NCI-H774 (cell line): ENCODE measurements around the gene DDX10.

Source experiments
- DNase-seq: peaks from one replicate; lab custom pipeline; 2025; lab: John Stamatoyannopoulos, UW

The DDX10 gene

DNA sequence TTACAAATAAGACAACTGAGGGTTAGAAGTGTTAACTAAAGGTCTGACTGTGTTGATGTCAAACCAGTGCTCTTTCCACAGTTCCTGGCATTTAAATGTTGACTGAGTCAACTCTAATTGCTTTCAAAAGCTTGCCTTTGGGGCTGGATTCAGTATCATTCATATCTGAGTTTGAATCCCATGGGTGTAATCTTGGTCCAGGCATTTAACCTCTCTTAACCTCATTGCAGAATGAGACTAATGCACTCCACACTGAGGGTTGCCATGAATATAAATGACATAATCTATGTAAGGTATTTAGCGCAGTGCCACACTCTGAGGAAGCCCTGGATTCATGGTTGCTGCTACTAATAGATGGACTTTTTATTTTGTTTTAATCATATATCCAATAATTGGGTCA is 274.3 kb downstream of the DDX10 start:
- DNase-seq = no peak

DNA sequence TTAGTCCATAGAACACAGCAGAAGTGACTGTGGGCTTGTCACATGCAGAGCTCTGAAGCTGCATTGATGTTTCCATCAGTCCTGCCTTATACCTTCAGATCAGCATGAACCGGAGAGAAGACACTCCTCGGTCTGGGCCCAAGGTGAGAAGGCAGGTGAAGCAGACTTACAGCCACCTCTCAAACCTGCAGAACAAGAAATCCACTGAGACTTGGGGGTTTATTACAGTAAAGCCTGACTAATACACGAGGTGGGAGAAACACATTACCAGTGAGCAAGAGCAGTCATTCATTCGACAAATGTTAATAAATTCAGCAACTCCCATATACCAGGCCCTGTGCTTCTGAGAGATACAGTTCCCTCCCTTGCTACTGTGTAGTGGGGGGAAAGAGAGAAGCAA is 279.0 kb downstream of the DDX10 start:
- DNase-seq = no peak

DNA sequence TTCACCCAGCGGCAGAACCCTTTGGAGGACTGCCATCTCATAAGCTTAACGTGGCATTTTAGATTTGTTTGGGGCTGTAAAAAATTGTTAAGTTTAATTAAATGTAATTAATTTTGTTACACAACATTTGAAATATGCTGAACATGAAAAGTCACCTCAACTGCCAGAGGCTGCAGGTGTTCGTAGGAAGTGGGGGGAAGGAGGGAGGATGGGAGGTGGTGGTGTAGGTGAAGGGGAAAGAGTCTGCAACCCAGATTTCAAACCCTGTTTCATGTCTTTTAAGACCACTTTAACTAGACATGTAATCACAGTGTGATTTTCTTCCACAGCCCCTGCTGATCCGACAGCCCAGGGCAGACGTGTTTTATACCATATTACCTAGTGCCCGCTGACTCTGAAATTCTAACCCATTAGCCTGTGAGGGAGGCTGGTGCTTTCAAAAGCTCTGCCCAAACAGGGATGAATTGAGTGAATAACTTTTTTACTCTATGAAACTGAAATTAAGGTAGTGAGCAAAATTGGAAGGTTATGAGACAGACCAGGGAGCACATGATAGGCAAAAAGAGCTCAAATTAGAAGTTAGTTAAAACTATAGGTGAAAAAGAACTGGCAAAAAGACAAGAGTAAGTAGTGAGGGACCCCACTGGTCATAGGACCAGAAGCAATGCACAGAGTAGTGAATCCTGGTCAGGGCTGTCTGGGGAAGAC is 279.8 kb downstream of the DDX10 start:
- no peak for DNase-seq

DNA sequence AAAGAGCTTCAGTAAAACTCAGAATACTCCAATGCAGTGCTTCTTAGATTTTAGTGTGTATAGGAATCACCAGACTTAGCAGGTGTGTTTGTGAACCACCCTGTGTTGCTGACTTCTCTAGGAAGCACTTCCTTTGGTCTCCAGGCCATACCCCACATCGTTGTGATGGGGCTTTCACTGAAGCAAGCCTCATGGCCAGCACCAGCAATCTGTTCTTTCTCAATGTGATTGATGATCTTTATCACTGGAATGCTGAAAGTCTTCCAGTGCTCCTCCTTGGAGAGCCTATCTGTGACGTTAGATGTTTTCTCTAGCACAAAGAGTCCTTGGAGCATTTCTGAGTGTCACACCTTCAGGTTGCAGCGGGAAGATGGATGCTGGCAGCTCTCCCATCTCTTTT is 280.5 kb downstream of the DDX10 start:
- DNase-seq = no peak

DNA sequence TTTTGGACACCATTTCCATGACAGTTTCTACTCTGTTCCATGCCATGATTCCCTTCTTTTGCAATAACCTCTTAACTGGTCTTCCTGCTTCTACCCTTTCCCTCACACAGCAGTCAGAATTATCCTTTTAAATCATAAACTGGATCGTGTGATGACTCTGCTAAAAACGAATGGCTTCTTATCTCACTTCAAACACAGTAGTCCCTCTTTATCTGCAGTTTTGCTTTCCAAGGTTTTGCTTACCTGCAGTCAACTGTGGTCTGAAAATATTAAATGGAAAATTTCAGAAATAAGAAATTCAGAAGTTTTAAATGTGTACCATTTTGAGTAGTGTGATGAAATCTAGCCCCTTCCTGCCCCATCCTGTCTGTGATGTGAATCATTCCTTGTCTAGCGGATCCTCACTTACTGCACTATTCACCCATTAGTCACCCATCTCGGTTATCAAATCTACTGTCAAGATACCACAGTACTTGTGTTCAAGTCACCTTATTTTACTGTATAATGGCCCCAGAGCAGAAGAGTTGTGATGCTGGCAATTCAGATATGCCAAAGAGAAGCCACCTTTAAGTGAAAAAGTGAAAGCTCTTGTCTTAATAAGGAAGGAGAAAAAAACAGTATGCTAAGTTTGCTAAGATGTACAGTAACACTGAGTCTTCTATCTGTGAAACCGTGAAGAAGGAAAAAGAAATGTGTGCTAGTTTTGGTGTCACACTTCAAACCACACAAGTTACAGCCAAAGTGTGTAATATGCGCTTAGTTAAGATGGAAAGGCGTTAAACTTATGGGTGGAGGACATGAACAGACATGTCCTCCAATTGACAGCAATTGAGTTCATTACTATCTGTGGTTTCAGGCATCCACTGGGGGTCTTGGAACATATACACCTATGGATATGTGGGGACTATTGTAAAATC is 283.0 kb downstream of the DDX10 start:
- no peak for DNase-seq

DNA sequence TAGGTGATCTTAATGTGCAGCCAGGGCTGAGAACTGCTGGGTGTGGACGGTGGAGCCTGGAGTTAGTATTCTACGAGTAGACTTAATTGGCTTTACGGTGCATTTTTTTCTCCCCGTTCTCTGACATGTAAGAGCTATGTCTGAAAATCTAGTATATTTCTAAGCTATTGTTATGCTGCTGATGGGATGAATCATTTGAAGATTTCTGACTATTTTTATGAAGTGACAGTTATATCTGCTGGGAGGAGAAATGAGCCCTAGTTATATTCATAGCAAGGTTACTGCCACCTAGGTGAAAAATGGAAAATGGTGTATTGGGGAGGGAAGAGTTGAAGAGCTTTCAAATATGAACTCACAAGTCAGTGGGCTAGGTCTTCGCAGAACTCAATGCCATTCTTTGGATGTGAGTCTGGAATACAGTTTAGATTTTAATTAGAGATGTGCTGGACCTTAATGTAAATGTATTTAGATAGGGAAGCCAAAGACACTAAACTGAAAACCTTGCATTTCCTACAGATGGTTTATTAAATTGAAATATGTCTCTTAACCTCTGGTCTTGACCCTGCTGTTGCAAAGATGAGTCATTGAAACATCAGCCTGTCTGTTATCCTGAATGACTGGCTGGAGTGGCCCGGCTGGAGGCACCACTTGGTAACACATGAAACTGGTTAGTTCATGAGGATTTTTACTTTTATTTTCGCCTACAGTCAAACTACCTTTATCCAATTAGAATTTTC is 293.7 kb downstream of the DDX10 start:
- no peak for DNase-seq

DNA sequence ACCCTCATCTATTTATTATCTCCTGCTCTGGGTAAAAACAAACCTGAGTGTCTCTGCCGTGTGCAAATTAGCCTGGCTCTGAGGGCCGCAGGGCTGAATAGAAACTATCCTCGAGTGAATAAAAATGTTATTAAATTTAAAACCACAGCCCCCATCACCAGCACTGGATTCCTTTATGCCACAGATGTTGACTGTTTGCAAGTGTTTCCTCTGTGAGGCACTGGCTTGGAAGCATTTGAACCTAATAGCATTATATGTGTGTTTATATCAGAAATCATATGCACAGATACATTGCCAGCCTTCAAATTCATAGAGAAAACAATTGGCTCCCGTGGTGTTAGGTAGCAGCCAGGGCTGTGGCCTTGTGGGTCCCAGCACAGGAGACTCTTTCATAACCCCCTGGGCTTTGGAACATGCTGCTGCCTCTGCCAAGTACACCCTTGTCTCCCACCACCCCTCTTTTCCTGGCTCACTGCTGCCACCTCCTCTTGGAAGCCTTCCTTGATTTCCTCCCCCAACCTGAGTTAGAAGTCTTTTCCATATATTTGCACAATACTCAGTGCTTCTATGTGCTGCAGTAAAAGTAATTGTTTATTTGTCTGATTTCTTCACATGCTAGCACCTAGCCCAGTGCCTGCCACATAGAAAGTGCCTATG is 294.4 kb downstream of the DDX10 start:
- DNase-seq = no peak

DNA sequence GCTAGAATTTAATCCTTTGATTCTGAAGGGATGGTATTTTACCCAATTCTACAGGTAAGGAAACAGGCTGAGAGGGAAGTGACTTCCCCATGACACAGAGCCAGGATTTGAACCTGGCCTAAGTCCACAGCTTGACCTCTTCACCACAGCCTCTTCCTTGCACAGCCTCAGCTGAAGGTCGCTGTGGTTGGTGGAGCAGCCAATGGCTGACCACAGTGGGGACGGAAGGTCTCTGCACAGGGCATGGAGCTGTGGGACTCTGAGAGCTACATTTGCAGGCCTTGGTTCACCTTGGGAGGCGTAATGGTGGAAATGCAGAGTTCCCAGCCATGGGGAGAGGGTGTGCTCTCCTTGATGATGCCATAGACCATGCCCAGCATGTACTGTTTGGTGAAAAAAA is 295.0 kb downstream of the DDX10 start:
- no peak for DNase-seq

DNA sequence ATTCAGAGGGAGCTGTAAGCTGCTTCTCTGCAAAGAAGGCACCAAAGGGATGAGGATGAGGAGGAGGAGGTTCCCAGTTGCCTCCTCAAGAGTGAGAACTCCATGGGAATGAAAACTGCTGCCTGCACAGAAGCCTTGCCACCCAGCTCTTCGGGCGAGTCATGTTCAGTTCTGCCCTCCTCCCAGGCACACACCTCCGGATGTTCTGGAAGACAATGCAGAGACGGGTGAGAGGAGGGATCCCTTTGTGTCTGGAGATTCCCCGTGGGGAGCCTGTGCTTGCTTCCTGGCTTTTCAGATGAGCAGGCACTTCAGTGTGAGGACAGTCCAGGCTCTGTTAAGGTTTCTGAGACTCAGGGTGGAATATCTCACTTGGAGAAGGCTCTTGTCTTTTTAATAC is 295.6 kb downstream of the DDX10 start:
- DNase-seq = no peak

DNA sequence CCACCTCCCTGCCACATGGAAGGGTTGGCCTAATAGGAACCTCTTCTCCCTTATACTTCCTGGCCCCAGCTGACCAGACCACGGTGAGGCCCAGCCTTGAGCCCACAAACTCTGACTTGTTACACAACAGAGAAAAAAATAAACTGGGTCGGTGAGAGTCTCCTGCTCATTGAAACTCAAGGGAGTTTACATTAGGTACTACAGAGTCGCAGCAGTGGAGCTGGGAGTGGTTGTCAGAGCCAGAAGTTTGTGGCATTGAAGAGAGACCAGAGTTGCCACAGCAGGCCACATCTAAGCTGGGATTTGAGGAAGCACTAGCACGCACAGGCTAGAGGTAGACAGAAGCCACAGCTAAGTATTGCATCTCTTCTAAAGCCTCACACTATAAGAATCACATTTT is 296.2 kb downstream of the DDX10 start:
- no peak for DNase-seq

DNA sequence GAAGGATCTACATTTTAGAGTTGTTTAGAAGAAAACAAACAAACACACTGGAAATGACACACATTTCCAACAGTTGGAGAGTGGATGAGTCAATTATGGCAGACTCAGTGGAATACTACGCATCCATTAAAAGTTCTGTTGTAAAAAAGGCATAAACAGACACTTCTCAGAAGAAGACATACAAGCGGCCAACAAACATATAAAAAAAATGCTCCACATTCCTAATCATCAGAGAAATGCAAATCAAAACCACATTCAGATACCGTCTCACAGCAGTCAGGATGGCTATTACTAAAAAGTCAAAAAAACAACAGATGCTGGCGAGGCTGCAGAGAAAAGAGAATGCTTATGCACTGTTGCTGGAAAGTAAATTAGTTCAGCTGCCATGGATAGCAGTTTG is 298.2 kb downstream of the DDX10 start:
- DNase-seq = no peak

DNA sequence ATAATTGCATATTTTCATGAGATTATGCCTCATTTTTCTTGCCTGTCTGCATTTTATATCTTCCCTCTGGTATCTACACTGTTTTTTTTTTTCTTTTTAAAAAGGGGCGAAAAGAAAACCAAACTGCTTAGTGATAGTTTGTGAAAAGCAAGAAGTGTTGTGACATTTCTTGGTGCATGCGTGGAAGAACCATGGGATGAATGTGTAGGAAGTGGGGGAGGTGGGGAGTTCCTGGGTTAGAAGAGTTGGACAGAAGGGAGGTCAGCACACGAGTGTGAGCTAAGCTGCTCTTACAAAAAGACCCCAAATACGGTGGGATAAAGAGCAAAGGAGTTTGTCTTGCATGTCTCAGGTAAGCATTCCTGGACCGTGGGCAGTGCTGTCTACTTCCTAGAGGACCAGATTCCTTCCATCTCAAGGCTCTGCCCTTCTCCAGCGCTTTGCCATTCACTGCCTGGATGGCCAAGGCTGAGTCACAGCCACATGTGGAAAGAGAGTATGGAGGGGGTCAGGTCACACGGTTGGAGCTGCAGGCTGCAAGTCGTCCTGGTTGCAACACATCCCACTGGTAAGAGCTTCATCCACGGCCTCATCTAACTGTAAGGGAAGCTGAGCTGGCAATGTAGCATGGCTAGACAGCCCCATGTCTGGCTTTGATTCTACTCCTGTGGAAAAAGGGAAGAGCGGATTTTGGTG is 300.6 kb downstream of the DDX10 start:
- no peak for DNase-seq

DNA sequence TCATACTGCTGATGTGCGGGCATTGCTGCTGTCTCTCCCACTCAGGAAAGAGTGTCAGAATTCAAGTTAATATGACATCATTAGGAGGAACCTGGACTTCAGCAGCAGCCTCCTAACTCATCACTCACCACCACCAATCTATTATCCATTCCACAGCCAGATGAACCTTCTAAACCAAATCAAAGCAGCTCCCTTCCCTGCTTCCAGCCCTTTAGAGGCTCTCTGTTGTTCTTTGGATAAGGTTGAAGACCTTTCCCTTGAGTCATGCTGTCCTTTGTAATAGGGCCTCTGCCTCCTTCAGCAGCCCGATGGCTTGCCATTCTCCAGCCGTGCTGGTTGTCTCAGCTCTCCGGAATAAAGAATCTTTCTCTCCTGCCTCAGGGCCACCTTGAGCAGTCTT is 301.3 kb downstream of the DDX10 start:
- DNase-seq = no peak

DNA sequence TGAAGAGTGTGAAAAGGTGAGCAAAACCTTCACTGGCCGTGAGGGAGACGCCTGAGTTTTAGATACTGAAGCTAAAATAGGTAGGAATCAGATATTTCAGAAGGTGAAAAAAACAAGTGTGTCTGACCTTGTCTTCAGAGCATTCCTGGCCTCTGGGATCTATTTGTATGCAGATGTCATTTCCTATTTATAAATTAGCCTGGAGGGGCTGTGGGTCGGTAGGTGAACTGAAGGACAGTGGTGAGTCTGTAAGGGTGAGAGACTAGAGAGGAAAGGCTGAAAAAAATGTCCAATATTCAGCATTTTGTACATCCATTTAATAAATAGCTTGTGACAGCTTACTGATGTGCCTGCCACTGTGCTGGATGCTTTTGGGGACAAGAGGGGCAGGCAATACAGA is 302.1 kb downstream of the DDX10 start:
- no peak for DNase-seq

DNA sequence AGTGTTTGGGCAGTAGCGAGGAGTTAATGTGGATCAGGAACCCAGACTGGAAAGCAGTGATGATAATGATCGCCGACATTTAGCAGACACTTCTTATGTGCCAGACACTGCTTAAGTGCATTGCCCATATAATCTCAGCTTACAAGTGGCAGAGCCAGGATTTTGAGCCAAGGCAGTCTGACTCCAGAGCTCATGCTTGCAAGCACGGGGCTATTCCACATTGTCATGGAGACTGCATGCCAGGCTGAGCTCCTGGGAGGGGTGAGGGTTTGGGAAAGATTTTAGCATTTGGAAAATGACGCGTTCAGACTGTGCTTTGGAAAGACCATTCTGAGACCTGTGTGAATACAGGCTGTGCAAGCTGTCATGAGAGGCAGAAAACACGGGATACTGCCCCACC is 302.7 kb downstream of the DDX10 start:
- no peak for DNase-seq

DNA sequence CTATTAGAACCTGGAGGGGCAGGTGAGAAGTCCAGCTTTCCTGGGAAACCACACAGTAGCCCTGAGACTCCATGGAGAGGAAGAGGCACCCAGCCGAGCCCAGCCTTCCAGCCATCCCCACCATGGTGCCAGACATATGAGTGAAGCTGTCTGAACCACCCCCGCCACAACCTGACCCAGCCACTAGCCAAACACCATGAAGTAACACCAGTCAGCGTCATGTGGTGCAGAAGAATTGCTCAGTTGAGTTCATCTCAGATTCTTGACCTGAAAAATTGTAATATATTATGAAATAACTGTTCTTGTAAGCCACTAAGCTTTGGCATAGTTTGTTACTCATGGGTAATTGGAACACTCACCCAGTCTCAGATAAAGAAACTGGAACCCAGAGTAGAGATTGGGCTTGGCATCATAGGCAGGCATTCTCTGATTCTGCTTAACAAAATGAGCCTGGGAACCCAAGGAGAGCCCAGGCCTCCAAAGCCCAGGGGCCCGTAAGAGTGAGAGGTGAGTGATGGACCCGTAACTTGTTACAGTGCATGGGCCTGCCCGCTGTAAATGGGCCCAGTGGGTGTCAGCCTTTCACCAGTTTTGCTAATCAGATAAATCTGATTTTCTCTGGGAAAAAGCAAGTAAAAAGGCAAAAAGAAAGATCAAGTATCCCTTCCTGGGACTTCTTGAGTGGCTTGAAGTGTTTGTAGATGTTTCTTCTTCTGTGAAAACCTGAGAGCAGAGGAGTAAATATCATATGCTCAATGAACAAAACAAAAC is 305.5 kb downstream of the DDX10 start:
- no peak for DNase-seq

DNA sequence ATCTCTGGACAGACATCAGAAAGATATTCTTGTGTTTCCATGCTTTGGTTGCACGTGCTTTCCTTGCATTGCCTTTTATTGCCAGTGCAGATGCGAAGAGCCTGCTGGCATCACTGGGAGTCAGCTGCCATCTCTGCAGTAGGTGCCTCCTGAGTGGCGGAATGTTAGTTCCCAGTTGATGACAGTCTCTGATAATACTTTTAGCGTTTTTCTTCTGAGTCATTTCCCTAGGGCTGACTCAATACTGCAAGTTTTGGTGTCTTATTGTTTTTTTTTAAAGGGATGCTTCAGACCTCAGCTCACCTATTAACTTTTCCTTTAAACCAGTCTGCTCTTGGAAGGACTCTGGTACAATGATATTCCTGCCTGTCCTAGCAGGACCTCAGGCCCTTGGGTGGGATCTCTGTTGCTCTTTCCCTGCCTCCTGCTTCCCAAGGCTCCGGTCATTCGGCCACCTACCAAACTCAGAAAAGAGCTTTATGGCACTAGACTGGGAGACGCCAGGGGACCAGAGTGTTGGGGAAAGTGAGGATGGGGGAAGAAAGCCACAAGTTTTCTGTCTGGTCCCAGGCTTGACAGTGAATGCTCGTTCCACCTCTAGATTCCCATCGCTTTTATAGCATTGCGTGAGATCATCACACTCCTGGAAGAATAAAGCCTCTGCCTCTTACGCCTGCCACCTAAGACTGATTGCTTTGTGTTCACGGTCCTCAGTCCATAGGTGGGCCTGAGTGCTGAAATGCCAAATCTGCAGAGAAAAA is 308.7 kb downstream of the DDX10 start:
- DNase-seq = no peak

DNA sequence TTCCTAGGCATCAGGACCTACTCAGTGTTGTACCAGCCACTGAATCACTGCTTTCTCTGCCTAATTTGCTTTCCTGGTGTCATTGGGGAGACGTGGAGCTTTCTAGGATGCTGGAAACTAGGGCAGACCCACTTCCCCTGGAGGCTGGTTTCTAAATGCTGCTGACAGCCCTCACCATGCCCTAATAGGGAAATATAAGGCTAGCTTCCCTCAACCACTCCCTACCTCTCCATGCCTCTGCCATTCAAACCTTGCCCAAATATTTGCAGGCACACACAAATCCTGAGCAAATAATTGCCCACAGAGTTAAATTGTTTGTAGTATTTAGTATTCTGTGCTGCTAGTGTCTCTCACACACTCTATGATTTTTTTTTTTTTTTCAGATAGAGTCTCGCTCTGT is 310.2 kb downstream of the DDX10 start:
- peak; percentile 79 for DNase-seq

DNA sequence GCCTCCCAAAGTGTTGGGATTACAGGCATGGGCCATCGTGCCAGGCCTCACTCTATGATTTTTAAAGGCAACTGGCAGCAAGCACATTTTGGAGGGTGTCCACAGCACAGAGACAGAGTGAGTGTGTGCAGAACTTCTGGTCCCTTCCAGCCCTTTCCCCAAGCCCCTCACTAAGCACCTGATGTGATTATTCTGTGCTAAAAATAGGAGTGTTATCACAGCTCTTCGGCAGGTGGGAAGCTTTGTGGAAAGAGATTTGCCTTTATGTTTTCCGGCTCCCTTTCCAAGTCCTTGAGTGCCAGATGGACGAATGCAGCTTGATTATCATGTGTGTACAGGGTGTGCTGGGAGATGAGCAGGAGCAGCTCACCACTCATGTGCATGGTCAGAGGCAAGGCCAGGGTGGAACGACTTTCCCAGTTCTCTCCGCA is 310.8 kb downstream of the DDX10 start:
- DNase-seq = peak; percentile 84
